Left ventricle myocardium inferior (tissue), 1 donor: ENCODE results near the gene KIAA1755. TPM values are rescaled to one million over a fixed set of nuclear protein-coding genes. Genes with fewer than 3 reads are reported as not detected.

Experiments used
- DNase-seq: peaks from one replicate; pipeline ENCODE4 v3.0.0-alpha.2; 2020
- H3K27ac ChIP-seq: fragments of 200-600 bp; replicated peaks from 2 replicates; pipeline ENCODE4 v1.8.0; 2021
- H3K27me3 ChIP-seq: fragments of 200-600 bp; 2 replicates; pipeline ENCODE4 v1.8.0; 2021; ENCODE audit warnings: low read depth
- H3K36me3 ChIP-seq: fragments of 200-600 bp; 2 replicates; pipeline ENCODE4 v1.8.0; 2021
- H3K4me1 ChIP-seq: fragments of 200-600 bp; 2 replicates; pipeline ENCODE4 v1.8.0; 2021
- H3K4me3 ChIP-seq: fragments of 200-600 bp; 2 replicates; pipeline ENCODE4 v1.8.0; 2021; ENCODE audit warnings: mild to moderate bottlenecking, moderate library complexity
- H3K9me3 ChIP-seq: fragments of 200-600 bp; replicated peaks from 2 replicates; pipeline ENCODE4 v1.8.0; 2021
- intact Hi-C: fragments of 100-400 bp; cut with micrococcal nuclease; formaldehyde crosslinking; loops from one replicate; pipeline ENCODE4 v1.11.0; 2022
- total RNA-seq: library from RNA; stranded (reverse); fragmentation: NEBNext Ultra II Directional; extraction: Animal tissue kit (Norgen Biotek cat#: 25700); gene quantifications from one replicate; pipeline ENCODE4 v1.2.1, GENCODE V29; 2021
- TF ChIP-seq, protein P1 (sequence below): fragments of 200-600 bp; IDR thresholded peaks from 2 replicates; pipeline ENCODE4 v1.8.0; 2021; ENCODE audit warnings: antibody characterized with exemption, mild to moderate bottlenecking, borderline replicate concordance
- donor health status: DM: no; HTN: yes; CAD: no; lungs with severe emphysema.

KIAA1755 gene
- total RNA-seq, 1 donor from 2014 or later, result 7.1 TPM

DNA sequence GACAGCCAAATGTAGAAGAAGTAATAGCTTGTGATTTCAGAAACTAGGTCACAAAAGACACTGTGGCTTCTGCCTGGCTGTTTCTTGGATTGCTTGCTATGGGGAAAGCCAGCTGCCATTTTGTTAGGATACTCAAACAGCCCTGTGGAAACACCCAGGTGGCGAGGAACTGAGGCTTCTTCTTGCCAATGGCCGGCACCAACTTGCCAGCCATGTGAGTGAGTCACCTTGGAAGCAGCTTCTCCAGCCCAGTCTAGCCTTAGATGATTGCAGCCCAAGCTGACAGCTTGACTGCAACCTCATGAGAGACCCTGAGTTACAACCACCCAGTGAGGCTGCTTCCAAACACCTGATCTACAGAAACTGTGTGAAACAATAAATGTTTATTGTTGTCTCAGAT, 11.9 kb upstream of the KIAA1755 start:
- H3K27ac ChIP-seq, result peak overlapping the region; percentile 80
- intact Hi-C loops, result no loop called here

DNA sequence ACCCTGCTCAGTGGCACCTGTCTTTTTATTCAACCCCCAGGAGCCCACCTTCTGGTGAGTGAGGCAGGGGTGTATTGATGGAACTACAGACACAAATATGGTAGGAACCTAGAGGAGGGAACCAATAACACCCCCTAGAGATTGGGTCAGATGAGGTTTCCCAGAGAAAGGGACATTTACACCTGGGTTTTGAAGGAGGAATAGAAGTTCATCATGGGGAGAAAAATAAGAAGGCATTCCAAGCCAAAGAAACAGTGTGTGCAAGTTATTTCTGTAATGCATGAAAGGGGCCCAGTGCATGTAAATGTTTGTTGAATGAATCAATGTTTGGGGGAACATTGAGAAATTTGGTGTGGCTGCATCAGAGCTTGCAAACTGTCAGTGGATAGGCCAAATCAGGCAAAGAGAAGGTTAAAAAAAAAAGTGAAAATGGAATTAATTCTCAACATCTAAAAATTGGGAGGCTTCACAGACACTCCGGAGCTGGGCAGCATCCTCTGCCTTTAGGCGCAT, 11.1 kb upstream of the KIAA1755 start:
- no peak for DNase-seq
- peak overlapping the region; percentile 80 for H3K27ac ChIP-seq
- H3K4me1 ChIP-seq, result peaks cover 36% of the 10 kb centered on the region
- TF ChIP-seq, protein P1, sequence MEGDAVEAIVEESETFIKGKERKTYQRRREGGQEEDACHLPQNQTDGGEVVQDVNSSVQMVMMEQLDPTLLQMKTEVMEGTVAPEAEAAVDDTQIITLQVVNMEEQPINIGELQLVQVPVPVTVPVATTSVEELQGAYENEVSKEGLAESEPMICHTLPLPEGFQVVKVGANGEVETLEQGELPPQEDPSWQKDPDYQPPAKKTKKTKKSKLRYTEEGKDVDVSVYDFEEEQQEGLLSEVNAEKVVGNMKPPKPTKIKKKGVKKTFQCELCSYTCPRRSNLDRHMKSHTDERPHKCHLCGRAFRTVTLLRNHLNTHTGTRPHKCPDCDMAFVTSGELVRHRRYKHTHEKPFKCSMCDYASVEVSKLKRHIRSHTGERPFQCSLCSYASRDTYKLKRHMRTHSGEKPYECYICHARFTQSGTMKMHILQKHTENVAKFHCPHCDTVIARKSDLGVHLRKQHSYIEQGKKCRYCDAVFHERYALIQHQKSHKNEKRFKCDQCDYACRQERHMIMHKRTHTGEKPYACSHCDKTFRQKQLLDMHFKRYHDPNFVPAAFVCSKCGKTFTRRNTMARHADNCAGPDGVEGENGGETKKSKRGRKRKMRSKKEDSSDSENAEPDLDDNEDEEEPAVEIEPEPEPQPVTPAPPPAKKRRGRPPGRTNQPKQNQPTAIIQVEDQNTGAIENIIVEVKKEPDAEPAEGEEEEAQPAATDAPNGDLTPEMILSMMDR, result no peak
- no peak overlapping the region for H3K4me3 ChIP-seq
- H3K36me3 ChIP-seq, result no peaks in the 10 kb centered on the region
- peaks cover 10% of the 10 kb centered on the region for H3K9me3 ChIP-seq
- H3K27me3 ChIP-seq, result no peaks in the 10 kb centered on the region
- intact Hi-C loops, result no loop called here

More for the DNA sequence above, 11.9 kb upstream of the KIAA1755 start:
- peaks cover 10% of the 10 kb centered on the region for H3K9me3 ChIP-seq
- H3K36me3 ChIP-seq, result no peaks in the 10 kb centered on the region
- no peak overlapping the region for H3K4me3 ChIP-seq
- TF ChIP-seq, protein P1, result no peak
- peaks cover 32% of the 10 kb centered on the region for H3K4me1 ChIP-seq
- H3K27me3 ChIP-seq, result no peaks in the 10 kb centered on the region
- DNase-seq, result no peak

DNA sequence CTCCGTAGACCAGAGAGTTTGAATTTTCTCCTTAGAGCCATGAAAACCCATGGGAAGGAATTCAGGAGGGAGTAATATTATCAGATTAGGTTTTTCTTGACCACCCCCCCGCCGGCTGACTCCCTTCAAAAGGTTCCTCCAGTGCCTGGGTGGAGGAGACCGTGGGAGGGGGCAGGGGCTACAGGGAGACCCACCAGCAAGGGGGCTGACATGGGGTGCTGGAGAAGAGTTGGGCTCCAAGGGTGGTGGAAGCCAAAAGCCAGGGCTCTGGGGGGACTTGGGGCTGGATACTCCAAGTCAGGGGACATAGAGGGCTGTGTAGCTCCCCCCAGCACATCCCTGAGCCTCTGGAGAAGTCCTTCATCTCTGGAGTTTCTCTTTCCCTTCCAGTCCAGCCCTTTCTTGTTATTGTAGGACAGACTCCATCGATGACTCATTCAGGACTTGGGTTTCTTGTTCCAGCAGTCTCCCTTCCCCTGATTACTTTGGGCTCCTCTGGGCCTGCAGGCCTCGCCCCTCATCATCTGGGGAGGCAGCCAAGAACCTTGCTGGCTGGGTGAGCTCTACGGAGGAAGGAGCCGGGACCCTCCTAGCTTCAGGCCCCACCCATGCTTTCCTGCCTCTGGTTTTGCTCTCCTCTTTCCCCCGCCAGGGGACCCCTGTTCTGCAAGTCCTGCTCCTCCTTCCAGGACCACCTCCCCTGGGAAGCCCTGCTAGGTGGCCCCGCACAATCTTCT, 10.5 kb upstream of the KIAA1755 start:
- intact Hi-C loops, result no loop called here
- TF ChIP-seq, protein P1, result peak; percentile 26
- no peaks in the 10 kb centered on the region for H3K36me3 ChIP-seq
- H3K9me3 ChIP-seq, result peaks cover 10% of the 10 kb centered on the region
- H3K27ac ChIP-seq, result peak overlapping the region; percentile 80
- peak; percentile 77 for DNase-seq
- no peak overlapping the region for H3K4me3 ChIP-seq
- no peaks in the 10 kb centered on the region for H3K27me3 ChIP-seq
- H3K4me1 ChIP-seq, result peaks cover 36% of the 10 kb centered on the region

DNA sequence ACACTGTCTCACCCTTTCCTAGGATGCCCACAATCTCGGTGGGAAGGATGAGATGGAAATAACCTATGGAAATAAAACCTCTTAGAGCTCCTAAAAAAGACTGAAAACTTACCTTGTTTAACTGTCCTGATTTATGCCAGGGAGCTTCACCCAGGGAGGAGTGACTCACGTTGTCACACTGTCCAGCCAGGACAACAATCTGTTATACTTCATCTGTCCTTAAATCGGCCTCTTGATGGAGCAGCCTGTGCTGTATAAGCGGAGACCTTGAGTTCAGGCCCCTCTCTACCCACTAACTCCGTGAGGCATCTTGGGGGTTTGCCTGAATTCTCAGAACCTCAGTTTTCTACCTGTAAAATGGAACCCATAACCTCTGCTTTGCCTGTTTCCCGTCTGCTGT, 9.2 kb upstream of the KIAA1755 start:
- no peak overlapping the region for H3K4me3 ChIP-seq

DNA sequence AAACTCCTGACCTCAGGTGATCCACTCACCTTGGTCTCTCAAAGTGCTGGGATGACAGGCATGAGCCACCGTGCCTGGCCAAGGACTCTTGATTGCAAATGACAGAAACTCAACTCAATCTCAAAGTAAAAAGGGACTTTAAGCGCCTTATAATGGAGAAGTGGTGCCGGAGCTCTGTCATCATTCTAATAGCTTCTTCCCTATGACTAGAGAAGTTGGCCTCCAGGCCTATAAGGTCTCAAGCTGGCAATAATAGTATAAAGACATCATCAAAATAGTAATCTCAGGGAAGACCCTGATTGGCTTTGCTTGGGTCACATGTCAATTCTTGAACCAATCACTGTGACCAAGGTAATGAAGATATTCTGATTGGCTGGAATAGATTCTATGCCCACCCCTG, 8.5 kb upstream of the KIAA1755 start:
- no peaks in the 10 kb centered on the region for H3K36me3 ChIP-seq
- no peaks in the 10 kb centered on the region for H3K27me3 ChIP-seq
- no peak overlapping the region for H3K4me3 ChIP-seq
- intact Hi-C loops, result no loop called here
- TF ChIP-seq, protein P1, result no peak
- DNase-seq, result no peak
- H3K9me3 ChIP-seq, result no peaks in the 10 kb centered on the region
- H3K4me1 ChIP-seq, result peaks cover 36% of the 10 kb centered on the region
- no peak overlapping the region for H3K27ac ChIP-seq

More for the DNA sequence above, 9.2 kb upstream of the KIAA1755 start:
- H3K4me1 ChIP-seq, result peaks cover 36% of the 10 kb centered on the region
- DNase-seq, result no peak
- H3K9me3 ChIP-seq, result peaks cover 6% of the 10 kb centered on the region
- H3K27ac ChIP-seq, result no peak overlapping the region
- TF ChIP-seq, protein P1, result no peak
- no peaks in the 10 kb centered on the region for H3K36me3 ChIP-seq
- no peaks in the 10 kb centered on the region for H3K27me3 ChIP-seq
- intact Hi-C loops, result no loop called here
